GM18873 (cell line): ENCODE results near the gene RASGRP1.

ENCODE experiments used
- ATAC-seq: cut with Tn5 transposase; IDR thresholded peaks from one replicate; pipeline ENCODE4 v1.9.1; 2021; ENCODE audit warnings: mild to moderate bottlenecking, moderate library complexity, moderate number of reproducible peaks; ENCODE audit not compliant: unreplicated experiment, low FRiP score

RASGRP1 gene

DNA sequence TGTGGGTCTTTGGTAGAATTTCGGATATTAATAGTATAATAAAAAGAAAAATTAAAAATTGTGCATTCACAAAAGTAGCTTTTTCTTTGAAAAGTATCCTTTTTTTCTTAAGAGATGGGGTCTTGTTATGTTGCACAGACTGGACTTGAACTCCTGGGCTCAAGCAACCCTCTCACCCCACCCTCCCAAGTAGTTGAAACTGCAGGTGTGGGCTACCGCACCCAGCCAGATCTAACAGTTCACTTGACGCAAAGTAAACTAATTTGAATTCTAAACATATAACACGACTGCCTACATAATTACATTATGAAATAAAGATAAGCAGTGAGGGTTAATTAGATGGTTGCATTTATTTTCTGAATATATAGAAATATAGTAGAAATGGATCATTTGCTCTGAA, 99.9 kb downstream of the RASGRP1 start:
- no peak for ATAC-seq

DNA sequence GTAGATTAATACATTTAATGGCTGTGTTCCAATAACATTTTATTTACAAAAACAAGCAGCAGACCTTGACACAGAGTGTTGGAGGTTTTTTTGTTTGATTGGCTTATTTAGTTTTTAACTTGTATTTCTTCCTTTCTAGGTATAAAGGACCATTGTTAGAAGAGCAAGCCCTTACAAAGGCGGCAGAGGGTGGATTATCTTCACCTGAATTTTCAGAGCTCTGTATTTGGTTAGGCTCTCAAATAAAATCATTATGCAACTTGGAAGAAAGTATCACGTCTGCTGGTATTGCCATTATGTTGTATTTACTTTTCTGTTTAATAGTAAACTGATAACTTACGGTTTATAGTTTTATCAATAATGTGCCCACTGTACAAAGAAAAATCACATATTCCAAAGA, 100.7 kb downstream of the RASGRP1 start:
- no peak for ATAC-seq

DNA sequence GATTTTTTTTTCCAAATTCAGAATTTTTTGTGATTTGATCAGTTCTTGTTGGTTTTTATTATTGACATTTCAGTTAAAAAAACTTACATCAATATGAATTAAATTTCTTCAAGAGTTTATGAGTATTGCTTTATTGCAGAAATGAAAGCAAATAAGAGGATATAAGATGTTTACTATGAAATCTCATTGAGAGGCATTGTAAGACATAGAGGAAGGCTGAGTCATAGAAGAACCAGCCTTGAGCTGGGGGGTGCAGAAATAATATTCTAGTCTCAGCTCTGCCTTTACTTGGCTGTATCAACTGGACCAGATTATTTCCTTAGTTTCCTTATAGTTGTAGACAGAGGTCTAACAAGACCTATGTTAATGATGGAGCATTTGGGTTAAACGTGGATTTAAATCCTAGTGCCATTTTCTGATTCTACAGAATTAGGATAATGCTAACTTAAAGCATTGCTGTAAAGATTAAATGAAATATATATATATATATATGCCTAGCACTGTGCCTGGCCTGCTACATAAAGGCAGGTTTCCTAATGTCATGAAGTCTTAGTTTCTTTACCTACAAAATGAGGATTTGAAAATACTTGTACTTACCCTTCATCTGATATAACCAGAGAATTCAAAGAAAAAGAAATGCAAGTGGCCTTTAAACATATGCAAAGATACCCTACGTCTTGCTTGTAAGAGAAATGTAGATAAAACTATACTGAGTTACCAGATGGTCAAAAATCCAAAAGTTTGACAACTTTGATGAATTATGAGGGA, 103.4 kb downstream of the RASGRP1 start:
- peak; percentile 48 for ATAC-seq

DNA sequence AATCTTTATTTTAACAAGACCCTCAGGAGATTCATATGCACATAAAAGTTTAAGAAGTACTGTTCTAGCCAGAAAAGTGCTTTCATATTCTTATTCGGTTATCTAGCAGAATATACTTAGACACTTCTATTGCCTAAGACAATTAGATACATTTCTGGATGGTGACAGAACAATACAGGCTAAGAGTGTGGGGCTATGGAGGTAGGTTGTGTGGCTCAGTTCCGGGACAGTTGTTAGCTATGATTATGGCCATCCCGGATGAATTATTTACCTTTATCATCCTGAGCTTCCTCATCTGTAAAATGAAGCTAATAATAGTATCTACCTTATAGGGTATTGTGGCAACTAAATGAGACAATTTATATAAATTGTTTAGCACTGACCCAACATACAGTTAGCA, 104.1 kb downstream of the RASGRP1 start:
- ATAC-seq: no peak

DNA sequence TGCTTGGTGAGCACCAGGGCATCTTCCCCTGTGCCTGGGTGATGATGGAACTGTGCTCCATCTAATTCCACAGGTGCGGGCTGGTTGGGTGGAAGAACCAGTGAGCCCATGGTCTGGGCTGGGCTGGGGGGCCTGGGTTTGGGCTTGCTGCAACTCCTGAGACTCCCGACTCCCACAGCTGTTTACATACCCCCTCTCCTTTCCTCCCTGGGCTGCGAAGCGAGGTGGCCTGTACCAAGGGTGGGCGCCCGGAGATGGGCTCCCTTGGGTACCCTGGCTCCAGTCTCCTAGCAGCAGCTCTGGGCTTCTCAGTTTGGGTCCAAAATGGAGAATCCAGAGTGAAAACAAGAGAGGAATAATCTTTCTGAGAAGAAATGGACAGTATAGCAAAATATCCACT, 105.1 kb downstream of the RASGRP1 start:
- ATAC-seq: no peak

DNA sequence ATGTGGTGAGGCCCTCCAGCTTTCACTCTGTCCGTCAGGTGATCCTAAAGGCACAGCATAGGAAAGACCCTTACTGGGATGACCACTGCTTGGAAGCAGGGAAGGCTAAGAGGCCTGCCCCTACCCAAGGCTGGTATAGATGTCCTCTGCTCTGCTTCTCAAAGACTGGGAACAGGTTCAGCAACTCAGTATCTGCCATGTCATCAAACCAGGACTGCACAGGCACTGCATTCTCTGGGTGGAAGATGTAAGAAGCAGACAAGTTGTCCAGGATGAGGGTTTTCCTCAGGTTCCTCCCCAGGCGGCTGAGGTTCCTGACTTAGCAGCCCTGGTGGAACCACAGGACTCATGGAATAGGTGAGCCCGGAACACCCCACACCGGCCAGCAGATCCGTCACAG, 106.0 kb downstream of the RASGRP1 start:
- no peak for ATAC-seq

DNA sequence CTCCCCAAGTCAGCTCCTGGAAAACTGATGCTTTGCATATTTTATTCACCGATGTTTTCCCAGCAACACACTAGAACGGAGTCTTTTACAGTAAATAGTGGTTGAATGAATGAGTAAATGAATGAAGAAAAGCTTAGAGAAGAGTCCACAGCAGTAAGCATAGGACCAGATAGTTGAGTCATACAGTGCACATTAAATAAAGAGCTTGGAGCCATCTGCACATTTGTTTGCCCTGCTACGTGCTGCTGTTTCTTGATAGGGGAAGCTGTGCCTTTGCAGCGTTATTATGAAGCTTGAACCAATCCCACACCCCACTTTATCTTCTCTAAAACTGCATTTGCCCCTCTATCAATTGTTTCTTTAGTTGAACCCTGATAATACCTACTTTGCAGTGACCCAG, 109.5 kb downstream of the RASGRP1 start:
- no peak for ATAC-seq

DNA sequence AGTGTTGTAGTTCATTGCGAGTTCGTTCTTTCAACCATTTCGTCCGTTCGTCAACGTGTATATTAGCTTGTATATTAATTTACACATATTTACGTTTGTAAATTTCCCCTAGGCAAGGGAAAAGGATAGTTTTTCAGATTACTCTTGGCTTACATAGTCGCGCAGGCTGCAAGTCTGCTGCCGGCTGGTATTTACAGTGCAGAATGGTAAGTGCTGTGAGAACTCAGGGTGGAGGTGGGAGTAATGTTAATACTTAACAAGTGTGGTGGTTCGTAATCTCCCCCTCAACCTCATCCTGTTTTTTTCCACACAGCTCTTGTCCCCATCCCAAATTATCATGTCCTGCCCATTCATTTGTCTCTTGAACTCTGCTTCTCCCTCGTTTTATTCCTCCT, 109.9 kb downstream of the RASGRP1 start:
- ATAC-seq: no peak

DNA sequence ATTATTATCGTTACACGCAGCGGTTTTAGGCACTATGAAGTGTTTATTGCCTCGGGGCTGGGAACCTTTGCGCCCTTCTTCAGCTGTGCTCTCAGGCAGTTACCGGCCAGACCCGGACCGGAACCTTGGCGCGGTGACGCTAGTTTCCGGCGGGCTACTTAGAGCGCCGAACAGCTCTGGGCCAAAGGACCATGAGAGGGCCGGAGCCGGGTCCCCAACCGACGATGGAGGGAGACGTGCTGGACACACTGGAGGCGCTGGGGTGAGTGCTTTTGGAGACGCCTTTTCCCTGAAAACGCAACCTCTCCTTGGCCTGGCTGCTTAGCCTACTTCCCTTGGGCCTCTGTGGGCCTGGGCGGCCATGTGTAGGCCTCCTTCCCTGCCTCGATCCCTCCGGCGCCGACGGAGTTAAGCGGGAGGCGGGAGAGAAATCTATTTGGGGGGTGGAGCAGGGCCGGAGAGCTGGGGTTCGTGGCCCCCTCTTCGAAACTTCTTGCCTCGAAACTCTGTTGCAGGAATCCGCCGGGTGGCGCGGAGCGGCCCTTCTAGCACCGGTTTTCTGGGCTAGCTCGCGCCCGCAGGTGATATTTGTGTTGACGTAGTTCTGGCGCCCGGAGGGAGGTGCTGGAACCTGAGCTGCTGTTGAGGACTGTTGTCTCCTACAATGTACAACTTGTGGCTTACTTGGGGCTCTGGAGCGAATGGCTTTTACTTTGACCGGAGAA, 110.5 kb downstream of the RASGRP1 start, which contains the start of gene FAM98B:
Gene FAM98B (plus strand): TSS at position 157 of the 725 bp plus-strand sequence. CDS start 35 bp downstream, at position 192.
- ATAC-seq: peak; percentile 84

DNA sequence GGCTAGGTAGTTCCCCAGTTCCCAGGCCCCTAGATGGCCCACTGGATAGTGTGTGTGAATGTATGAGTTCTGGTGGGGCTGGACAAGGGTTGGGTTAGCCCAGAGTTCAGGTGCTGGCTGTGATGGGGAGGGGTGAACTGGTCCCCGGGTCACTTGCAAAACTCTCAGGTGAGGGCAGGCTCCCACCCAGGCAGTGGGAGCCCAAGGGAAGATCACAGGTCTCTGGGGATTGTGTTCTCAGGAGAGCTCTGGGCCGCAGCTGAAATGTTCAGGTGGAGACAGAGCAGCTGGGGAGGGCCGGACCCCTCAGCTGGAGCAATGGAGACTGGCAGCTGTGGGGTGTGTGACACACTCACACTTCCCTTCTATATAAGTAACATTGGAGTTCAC, 123.5 kb downstream of the RASGRP1 start:
- no peak for ATAC-seq

DNA sequence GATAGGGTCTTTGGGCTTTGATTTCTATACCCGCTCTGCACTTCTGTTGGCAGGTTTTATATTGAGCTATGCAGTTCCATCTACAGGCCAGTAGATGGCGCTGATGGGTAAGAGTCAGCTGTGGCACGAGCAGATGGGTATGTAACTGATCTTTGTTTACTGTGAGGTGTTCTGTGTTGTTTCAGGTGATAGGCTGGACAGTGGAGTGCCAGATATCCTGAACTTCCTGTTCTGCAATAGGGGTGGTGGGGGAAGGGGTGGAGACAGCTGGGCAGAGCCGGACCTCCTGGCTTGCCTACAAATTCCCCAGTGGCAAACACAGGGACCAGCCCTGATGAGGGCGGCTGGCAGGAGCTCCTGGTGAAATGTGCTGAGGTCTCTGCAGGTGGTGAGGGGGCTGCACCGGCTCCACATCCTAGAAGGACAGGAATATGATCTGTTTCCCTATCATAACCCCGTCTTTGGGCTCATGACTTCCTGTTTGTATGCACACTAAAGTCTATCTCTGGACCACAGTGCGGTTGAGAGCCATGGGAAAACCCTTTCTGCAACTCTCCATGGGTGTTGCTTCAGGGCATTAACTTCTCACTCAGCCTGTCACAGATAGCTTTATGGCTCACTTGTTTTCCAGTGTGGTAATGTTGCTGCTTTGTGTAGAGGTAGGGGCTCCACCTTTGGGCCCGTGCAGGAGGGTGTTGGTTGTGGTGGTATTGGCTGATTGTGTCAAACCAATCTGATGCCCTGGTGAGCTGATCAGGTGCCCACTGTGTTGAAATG, 124.1 kb downstream of the RASGRP1 start:
- peak; percentile 78 for ATAC-seq
